GM19372 (cell line): Measurements from ENCODE around the gene ARHGAP24.
A peak's percentile ranks its signal among the peaks of the same experiment; 100 is the strongest.

Experiments
- ATAC-seq: cut with Tn5 transposase; IDR thresholded peaks from one replicate; pipeline ENCODE4 v1.9.1; 2021; ENCODE audit warnings: mild to moderate bottlenecking, low read depth, moderate library complexity; ENCODE audit not compliant: unreplicated experiment

Gene ARHGAP24

GRCh38 chr4:85769009-85769408 is 294.1 kb downstream of the ARHGAP24 start:
- no peak for ATAC-seq

- no peak for ATAC-seq
Measured at GRCh38 chr4:85772470-85772869, 297.5 kb downstream of the ARHGAP24 start.

GRCh38 chr4:85773372-85773771 is 298.4 kb downstream of the ARHGAP24 start:
- ATAC-seq: no peak

- ATAC-seq: no peak
Measured at GRCh38 chr4:85774000-85774399, 299.1 kb downstream of the ARHGAP24 start.

GRCh38 chr4:85774489-85774888 is 299.5 kb downstream of the ARHGAP24 start:
- ATAC-seq: no peak

GRCh38 chr4:85776096-85776495 is 301.1 kb downstream of the ARHGAP24 start:
- ATAC-seq: no peak

GRCh38 chr4:85776579-85776978 is 301.6 kb downstream of the ARHGAP24 start:
- ATAC-seq: no peak

GRCh38 chr4:85777908-85778631 is 303.1 kb downstream of the ARHGAP24 start:
- ATAC-seq: peak; percentile 88

GRCh38 chr4:85778632-85779131 is 303.7 kb downstream of the ARHGAP24 start:
- ATAC-seq: peak; percentile 65

- ATAC-seq: no peak
Measured at GRCh38 chr4:85779165-85779564, 304.2 kb downstream of the ARHGAP24 start.

GRCh38 chr4:85780664-85781063 is 305.7 kb downstream of the ARHGAP24 start:
- no peak for ATAC-seq

- no peak for ATAC-seq
Measured at GRCh38 chr4:85783483-85783882, 308.5 kb downstream of the ARHGAP24 start.

- ATAC-seq: no peak
Measured at GRCh38 chr4:85783900-85784299, 308.9 kb downstream of the ARHGAP24 start.

GRCh38 chr4:85784348-85784747 is 309.4 kb downstream of the ARHGAP24 start:
- no peak for ATAC-seq

- ATAC-seq: peak; percentile 52
Measured at GRCh38 chr4:85784947-85785346, 310.0 kb downstream of the ARHGAP24 start.

- ATAC-seq: no peak
Measured at GRCh38 chr4:85787133-85787532, 312.2 kb downstream of the ARHGAP24 start.

GRCh38 chr4:85788604-85789003 is 313.7 kb downstream of the ARHGAP24 start:
- no peak for ATAC-seq

- ATAC-seq: no peak
Measured at GRCh38 chr4:85789241-85789640, 314.3 kb downstream of the ARHGAP24 start.

- ATAC-seq: no peak
Measured at GRCh38 chr4:85790582-85790981, 315.6 kb downstream of the ARHGAP24 start.

- no peak for ATAC-seq
Measured at GRCh38 chr4:85792376-85793232, 317.7 kb downstream of the ARHGAP24 start.

- no peak for ATAC-seq
Measured at GRCh38 chr4:85793233-85793585, 318.3 kb downstream of the ARHGAP24 start.
